HG02938 (cell line): ENCODE results near the gene ACSF3.
"Not testable (repeated sequence)": the region's sequence is repeated elsewhere in the genome, so short reads cannot be mapped to it uniquely, and the experiment has no call there.

Experiments
- ATAC-seq: cut with Tn5 transposase; IDR thresholded peaks from one replicate; pipeline ENCODE4 v1.9.1; 2021; ENCODE audit warnings: mild to moderate bottlenecking, moderate library complexity; ENCODE audit not compliant: unreplicated experiment

Gene ACSF3

DNA sequence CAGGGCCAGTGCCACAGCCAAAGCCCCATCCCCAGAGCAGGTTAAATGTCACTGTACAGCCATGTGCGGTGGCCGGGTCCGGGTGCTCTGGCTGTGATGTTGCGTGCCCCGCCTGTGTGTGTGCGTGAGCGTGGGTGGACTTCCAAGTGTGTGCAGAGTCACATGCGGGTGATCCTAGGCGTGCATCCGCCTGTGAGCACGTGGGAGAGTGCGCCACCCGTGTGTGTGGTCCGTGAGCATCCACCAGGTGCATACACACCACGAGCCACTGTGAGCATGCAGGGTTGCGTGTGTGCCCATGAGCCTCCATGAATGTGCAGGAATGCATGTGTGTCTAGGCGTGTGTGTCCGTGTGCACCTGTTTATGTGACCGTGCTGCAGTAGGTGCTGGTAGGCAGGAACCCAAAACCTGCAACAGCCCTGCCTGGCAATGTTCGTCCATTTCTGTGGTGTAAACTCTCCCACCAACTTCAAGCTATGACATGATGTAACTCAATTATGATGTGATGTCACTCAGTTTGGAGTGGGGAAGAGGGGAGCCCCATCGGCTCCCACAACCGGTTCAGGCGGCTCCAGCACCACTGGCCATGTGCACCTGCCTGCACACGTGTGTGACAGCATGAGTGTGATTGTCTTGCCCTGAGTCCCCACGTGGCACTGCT, 37.6 kb upstream of the ACSF3 start:
- no peak for ATAC-seq

DNA sequence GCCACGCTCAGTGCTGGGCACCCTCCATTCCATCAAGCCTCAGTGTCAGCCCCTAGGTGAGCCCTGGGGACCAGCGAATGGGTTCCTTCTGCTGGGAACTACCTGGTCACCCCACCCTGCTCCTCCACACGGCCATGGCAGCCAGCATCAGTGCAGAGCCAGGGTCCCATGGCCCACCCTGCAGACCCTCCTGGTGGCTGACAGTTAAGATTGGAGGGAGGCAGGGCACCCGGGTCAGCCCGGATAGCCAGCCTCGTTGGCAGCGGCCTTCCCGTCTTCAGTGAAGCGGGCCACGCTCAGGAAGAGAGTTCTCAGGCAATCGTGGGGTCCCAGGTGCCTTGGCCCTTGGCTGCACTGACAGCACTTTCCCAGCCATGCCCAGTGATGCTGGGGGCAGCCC, 37.1 kb upstream of the ACSF3 start:
- ATAC-seq = no peak

DNA sequence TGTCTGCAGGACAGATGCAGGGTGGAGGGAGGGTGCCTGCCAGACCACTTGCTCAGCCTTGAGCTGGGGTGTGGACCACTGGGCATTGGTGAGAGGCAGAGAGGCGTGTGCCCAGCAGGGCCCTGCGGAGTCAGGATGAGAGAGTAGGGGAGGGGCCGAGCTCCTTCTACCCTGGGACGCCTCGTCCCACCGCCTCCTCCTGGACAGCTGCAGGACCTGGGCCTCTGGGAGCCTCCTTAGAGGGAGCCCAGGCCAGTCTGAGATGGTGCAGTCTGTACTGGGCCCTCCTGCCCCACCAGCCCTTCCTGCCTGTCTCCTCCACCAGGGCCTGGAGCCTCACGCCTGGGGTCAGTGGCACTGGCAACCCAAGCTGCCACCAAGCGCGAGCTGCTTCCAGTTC, 35.9 kb upstream of the ACSF3 start:
- no peak for ATAC-seq

DNA sequence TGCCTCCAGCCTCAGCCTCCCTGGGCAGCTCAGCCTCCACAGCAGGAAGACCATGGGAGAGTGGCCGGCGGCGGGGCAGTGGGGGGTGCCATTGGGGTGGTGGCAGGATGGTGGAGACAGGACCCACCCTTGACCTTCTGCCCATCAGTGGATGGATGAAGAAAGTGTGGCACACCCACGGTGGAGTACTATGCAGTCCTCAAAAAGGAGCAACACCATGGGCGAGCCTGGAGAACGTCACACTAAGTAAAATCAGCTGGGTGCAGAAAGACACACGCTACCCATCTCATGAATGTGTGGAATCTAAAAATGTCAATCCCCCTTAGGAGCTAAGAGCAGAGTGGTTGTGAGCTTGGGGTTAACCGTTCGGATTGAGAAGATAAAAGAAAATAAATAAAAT, 34.8 kb upstream of the ACSF3 start:
- ATAC-seq = no peak

DNA sequence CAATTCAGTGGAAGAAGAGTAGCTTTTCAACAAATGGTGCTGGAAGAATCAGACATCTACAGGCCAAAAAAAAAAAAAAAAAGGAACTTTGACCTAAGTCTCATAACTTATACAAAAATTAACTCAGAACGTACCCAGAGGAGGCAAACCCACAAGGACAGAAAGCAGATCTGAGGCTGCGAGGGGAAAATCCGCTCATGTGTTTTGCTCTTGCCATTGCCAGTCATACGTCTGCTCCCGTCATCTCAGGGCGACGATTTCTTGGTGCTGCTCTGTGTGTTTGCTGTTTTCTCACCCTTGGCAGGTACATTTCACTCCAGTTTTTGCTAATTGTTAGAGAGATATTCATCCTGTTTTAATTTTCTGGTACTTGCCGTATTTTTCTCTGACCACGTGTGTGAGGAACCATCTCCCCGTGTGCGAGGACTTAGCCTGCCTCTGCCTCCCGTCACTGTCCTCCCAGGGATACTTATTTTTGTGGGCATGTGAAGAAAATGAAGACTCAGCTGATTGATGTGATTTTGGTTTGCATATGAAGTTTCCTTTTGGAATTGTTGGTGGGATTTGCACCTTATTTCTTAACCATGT, 33.4 kb upstream of the ACSF3 start:
- ATAC-seq = peak; percentile 70

DNA sequence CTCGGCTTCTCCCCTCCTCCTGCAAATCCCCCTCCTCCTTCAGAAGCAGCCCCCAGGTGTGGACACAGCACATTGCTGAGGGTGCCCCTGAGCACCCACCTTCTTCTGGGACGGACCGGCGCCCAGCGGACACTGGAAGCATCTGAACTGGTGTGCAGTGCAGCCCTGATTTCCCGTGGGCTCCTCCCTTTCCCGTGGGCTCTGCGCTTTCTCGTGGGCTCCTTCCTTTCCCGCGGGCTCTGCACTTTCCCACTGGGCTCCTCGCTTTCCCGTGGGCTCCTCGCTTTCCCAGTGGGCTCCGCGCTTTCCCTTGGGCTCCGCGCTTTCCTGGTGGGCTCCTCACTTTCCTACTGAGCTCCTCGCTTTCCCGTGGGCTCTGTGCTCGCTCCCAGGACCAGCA, 32.6 kb upstream of the ACSF3 start:
- ATAC-seq = no peak

DNA sequence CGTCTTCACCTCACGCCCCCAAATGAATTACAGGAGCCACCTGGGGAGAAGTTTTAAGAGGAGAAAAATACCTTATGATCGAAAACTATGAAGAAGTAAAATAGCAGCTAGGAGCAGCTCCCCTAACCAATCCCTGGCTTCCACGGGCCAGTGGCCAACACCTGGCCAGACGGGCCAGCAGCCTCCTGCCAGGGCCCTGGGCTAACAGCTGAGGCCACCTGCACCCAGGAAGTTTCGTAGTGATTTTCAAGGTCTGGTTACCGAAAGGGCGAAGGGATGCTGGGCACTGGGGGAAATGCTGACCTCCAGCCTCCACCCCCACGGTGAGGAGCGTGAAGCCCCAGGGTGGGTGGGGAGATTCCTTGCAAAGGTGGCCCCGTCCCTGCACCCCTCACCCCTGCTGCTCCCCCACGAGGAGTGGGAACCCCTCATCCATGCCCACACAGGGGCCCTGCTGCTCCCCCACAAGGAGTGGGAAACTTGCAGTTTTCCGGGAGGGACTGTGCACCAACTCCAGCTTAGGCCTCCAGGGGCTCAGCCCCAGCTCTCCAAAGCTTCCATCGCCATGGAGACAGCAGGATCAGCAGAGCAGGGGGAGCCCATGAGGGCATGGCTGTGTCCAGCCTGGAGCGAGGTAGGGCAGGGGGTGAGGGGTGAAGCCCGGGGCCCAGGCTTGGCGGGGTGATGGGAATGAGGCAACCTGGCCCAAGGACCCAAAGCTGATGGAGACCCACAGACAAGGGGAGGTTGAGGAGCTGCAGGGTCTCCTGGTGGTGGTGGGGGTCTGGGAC, 31.9 kb upstream of the ACSF3 start:
- ATAC-seq = no peak

DNA sequence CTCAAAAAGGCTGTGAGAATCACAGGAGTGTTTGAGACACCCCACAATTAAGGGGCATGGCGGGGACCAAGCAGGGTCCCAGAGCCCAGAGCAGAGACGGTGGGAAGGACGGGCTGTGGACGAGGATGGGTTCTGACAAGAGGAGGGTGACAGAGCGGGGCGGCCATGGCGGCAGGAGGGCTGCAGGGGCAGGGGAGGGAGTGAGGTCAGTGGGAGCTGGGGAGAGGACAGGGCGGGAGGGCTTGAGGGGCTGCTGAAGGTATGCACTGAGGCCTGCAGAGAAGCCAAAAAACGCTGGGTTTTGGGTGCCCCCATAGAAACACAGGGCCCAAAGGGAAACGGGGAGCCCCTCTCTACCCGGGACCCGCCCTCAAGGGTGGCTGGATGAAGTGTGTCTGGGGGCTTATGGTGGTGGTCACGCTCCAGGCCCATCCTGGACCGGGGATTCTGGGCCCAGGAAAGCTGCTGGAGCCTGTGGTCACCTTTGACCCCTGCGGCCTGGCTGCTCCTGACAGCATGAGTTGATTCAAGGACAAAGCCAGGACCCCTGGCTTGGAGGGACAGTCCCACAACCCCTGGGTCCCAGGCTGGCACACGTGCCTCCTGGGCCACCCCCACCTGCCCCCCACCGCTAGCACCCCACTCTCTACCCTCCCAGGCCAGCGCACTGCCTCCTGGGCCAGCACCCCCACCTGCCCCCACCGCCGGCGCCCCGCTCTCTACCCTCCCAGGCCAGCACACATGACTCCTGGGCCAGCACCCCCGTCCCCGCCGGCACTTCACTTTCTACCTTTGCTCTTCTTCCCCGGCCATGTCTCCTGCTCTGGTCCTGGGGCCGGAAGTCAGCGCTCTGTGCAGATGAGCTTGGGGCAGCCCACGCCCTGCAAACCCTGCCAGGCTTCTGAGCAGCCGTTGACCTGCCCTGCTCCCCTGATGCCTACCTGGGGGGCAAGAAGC, 31.0 kb upstream of the ACSF3 start:
- no peak for ATAC-seq

DNA sequence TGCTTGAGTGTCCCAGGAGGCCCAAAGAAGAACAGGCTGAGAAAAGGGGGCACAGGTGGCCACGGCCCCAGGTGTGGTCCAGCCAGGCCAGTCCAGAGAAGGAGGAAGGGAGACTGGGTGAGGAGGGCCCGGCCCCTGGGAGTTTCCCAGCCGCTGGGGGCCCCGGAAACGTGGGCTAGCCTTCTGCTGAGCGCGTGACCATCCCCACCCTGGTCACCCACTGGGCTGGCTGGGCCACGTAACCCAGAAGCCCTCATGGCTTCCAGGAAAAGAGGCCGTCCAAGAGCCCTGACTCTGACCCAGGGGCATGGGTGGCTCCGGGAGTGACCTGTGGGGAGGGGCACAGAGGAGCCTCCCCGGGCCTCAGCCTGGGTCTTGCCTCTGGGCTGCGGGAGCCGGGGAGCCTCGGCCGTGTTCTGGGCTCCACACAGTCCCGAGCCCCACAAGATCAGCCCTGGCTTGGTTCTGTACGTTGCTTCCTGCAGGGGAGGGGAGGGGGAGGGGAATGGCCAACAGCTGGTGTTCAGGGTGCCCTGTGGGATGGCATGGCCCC, 29.8 kb upstream of the ACSF3 start:
- no peak for ATAC-seq

DNA sequence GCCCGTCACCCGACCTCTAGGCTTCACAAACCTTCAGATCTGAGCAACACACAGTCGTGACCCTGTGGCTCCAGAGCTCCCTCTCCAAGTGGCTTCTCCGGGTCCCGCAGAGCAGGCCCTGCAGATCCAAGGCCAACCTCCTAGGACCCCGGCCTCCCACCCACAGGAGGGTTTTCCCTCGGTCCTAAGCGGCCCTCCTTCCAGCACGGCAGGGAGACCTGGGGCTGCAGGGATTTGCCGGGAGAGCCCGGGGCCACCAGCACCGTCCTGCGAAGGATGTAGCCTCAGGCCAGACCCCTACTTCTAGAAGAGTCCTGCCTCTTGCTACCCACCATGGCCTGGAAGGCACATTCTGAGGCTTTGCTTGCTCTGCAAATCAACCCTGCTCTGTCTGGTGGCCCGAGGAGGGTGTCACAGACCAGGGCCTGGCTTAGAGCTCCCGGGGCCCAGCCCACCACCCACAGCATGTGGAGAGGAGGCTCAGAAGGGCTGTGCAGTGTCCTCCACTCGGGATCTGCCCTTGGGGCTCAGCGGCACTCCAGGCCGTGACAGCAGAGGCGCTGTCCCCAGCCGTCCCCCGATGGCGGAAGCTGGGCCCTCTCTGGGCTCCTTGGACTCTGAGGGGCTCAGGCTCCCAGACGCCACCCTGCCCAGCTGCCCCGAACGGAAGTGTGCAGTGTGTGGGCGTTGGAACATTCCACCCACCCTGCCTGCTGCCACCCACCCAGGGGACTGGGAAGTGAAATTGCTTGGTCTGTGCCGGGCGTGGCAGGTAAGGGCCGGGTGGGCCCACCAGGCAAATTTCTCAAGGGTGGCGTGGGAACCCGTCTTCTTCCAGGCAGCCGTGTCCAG, 28.8 kb upstream of the ACSF3 start:
- ATAC-seq = no peak

DNA sequence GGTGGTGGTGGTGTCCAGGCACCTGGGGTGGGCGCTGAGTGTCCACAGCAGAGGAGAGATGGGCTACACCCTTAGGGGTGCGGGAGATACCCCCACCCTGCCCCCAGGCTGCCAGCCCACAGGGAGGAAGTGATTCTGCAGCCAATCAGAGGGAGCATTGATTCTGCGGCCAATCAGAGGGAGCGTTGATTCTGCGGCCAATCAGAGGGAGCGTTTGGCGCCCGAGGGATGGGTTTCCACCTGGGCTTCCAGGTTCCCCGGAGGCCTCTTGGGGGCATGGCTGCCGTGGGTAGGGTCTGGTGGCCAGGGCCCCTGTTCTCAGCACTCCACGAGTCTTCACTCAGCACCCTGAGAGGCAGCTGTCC, 28.2 kb upstream of the ACSF3 start:
- no peak for ATAC-seq

DNA sequence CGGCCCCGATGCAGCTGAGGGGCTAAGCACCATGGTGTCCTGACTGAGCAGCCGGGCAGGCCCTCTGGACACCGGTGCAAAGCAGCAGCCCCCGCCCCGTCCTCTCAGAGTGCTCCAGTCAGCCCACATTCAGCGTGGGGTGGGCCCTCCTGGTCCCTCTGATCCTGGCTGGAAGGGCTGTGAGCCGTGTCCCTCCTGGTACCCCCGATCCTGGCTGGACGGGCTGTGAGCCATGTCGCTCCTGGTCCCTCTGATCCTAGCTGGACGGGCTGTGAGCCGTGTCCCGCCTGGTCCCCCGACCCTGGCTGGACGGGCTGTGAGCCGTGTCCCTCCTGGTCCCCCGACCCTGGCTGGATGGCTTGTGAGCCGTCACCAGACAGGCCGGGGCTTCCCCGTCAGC, 26.9 kb upstream of the ACSF3 start:
- no peak for ATAC-seq

DNA sequence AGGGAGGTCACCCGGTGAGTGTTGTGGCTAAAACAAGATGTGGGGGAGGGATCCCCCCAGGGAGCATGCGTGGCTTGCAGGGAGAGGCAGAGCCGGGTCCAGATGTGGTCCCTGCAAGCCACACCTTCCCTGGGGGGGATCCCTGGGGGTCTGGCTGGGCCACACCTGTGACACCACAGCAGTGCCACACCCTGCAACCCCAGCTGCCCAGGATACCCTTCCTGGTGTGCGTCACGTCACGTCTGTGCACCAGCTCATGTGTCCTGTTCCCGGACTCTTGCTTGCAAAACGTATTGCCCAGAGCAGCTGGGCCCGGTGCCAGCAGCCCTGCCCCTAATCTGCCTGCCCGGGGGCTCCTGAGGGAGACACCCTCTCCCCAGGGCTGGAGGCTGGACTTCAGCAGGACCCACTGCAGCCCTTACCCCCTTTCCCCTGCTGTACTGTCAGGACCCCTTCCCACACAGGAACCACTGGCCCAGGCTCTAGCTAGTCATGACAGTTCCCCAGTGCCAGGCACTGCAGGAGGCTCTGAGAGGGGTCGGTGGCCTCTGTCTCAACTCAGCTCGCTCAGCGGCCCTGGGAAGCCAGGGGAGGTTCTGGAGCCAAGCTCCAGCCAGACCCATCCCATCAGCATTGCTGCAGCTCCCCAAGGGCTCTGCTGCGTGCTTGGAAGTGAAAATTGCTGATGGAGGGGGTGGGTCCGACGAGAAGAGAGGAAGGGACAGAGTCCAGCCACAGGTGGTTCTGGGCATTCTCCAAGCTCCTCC, 25.8 kb upstream of the ACSF3 start:
- no peak for ATAC-seq

DNA sequence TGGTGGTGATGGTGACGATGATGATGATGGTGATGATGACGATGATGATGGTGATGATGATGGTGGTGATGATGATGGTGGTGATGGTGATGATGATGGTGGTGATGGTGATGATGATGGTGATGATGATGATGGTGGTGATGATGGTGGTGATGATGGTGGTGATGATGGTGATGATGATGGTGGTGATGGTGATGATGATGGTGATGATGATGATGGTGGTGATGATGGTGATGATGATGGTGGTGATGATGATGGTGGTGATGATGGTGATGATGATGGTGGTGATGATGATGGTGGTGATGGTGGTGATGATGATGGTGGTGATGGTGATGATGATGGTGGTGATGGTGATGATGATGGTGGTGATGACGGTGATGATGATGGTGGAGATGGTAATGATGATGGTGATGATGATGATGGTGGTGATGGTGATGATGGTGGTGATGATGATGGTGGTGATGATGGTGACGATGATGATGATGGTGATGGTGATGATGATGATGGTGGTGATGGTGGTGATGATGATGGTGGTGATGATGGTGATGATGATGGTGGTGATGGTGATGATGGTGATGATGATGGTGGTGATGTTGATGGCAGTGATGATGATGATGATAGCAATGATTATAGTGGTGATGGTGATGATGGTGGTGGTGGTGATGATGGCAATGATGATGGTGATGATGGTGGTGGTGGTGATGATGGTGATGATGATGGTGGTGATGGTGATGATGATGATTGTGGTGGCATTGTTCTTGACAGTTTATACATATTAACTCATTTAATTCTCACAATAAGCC, 24.6 kb upstream of the ACSF3 start:
- not testable (repeated sequence) for ATAC-seq

DNA sequence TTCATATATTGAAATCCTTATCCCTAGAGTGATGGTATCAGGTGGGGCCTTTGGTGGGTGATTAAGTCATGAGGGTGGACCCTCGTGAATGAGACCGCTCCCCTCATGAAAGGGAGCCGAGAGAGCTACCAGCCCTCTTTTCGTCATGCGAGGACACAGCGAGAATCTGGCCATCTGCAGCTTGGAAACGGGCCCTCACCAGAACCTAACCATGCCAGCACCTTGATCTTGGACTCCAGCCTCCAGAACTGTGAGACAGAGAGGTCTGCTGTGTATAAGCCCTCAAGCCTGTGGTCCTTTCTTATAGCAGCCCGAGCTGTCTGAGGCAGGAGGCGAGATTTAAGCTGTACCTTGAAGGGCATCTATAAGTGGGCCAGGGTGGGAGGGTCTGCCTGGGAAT, 23.7 kb upstream of the ACSF3 start:
- ATAC-seq = no peak

DNA sequence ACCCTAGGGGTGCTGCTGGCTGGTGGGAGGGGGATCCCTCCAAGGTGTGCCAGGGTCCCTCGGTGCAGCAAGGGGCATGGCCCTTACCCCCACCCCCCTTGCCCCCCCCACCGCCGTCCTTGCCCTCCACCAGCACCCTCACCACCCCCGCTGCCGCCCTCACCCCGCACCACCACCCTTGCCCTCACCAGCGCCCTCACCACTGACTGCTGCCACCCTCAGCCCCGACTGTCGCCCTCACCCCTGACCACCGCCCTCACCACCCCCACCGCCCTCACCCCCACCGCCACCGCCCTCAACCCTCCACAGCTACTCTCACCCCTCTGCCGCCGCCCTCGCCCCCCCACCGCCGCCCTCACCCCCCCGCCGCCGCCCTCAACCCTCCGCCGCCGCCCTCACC, 23.1 kb upstream of the ACSF3 start:
- ATAC-seq = no peak

DNA sequence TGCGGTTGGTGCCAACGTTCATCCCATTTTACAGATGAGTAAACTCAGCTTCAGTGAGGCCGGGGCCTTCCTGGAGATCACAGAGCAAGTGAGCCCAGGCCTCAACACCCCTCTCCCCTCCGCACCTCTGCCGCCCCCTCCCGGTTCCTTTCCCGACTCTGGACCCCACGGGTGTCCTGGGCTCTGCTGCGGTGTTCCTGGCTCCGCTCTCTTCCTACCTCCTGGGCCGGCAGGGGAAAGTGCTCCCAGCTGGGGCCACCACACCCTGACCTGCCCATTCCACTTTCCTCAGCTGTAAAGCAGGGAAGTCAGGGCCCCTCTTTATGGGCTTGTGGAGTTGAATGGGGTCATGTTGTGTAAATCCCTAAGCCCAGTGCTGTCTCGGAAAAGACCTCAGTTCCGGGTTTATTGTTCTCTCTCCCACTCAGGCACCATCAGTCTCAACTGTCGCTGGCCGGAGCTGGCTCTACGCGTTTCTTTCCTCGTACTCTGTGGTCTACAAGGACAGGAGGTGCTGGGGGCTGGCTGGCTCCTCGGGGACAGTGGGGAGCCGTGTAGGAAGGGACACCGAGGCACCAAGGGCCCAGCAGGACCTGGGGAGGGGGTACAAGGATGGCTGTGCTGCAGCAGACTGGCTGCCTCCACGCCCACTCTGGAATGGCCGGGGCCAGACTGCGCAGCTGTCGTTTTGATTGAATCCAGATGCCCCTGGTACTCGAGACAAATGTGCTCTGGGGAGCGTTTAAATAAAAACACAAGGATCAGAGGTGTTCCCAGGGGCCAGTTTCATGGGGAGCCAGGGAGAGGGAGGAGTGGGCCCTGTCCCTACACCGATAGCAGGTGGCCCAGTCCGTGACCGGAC, 21.7 kb upstream of the ACSF3 start:
- ATAC-seq = no peak
